Fibroblast of lung (primary cell): ENCODE measurements around the gene ZNF282.

ENCODE experiments used
- CTCF ChIP-seq, 2 donors: IDR thresholded peaks in 1 of 2; conservative IDR thresholded peaks in 1 of 2; 1 replicate in 1 of 2; 2 replicates in 1 of 2; pipeline ENCODE4 v1.5.1; 2011 to 2012; ENCODE audit warnings: low read length in 2 of 2, control low read depth in 1 of 2, inconsistent platforms in 1 of 2, low read depth in 1 of 2, mild to moderate bottlenecking in 1 of 2
- EZH2 ChIP-seq: IDR thresholded peaks from 2 replicates; pipeline ENCODE4 v1.5.1; 2012; ENCODE audit warnings: low read length, control low read depth, mild to moderate bottlenecking; ENCODE audit errors: missing control alignments

- TF ChIP-seq CTCF (conservative IDR thresholded peaks at IDR 0.05 in 1 of 2, IDR thresholded peaks at IDR 0.05 in 1 of 2; ENCODE audit: low read depth in 1 of 2, low read length in 2 of 2), result no peak
- TF ChIP-seq EZH2, result no peak
Observed at GRCh38 chr7:149156898-149157297, 38.4 kb upstream of the ZNF282 start.
